DOHH2 (cell line): Measurements from ENCODE around the gene IL22RA2.

Source experiments
- H3F3A ChIP-seq: fragments of 200-600 bp; sonication (generic), shearing (Covaris generic); 2 replicates; pipeline ENCODE4 v1.6.0; 2016; ENCODE audit warnings: antibody characterized with exemption, mild to moderate bottlenecking; ENCODE audit not compliant: control insufficient read depth, insufficient read depth
- H3K27ac ChIP-seq: fragments of 200-600 bp; sonication (generic); 2 replicates; pipeline ENCODE4 v1.5.1; 2014; ENCODE audit warnings: low read depth, mild to moderate bottlenecking, low read length, moderate library complexity
- H3K27me3 ChIP-seq: fragments of 200-600 bp; sonication (generic); 2 replicates; pipeline ENCODE4 v1.6.1; 2014; ENCODE audit warnings: mild to moderate bottlenecking, low read length, mixed read lengths; ENCODE audit not compliant: control insufficient read depth
- H3K36me3 ChIP-seq: fragments of 200-600 bp; sonication (generic); 2 replicates; pipeline ENCODE4 v1.6.1; 2014; ENCODE audit warnings: mild to moderate bottlenecking, low read length, moderate library complexity, mixed read lengths; ENCODE audit not compliant: control insufficient read depth
- H3K4me1 ChIP-seq: fragments of 200-600 bp; sonication (generic); 2 replicates; pipeline ENCODE4 v1.6.1; 2014; ENCODE audit warnings: mild to moderate bottlenecking, low read length, mixed read lengths; ENCODE audit not compliant: control insufficient read depth
- H3K4me2 ChIP-seq: fragments of 200-600 bp; sonication (generic); 2 replicates; pipeline ENCODE4 v1.6.0; 2014; ENCODE audit warnings: mild to moderate bottlenecking, low read length, moderate library complexity
- H3K4me3 ChIP-seq: fragments of 200-600 bp; sonication (generic); 2 replicates; pipeline ENCODE4 v1.5.1; 2014; ENCODE audit warnings: mild to moderate bottlenecking, low read length, mixed read lengths
- H3K79me2 ChIP-seq: fragments of 200-600 bp; sonication (generic); 2 replicates; pipeline ENCODE4 v1.6.1; 2014; ENCODE audit warnings: mild to moderate bottlenecking, low read length, mixed read lengths; ENCODE audit not compliant: control insufficient read depth
- H3K9me2 ChIP-seq: fragments of 200-600 bp; sonication (generic); replicated peaks from 2 replicates; pipeline ENCODE4 v1.6.1; 2014; ENCODE audit warnings: mild to moderate bottlenecking, low read length, mixed read lengths; ENCODE audit not compliant: control insufficient read depth
- H3K9me3 ChIP-seq: fragments of 200-600 bp; sonication (generic); 2 replicates; pipeline ENCODE4 v1.6.1; 2014; ENCODE audit warnings: antibody characterized with exemption, low read length, mixed read lengths; ENCODE audit not compliant: control insufficient read depth, insufficient read depth
- H4K20me1 ChIP-seq: fragments of 200-600 bp; sonication (generic); 2 replicates; pipeline ENCODE4 v1.6.0; 2014; ENCODE audit warnings: low read depth, mild to moderate bottlenecking, antibody characterized with exemption, low read length, moderate library complexity; ENCODE audit not compliant: control insufficient read depth, insufficient read depth
- EZH2phosphoT487 ChIP-seq: fragments of 200-600 bp; sonication (generic); IDR thresholded peaks from 2 replicates; pipeline ENCODE4 v1.6.1; 2017; ENCODE audit warnings: borderline replicate concordance, mild to moderate bottlenecking, antibody characterized with exemption, low read length, moderate library complexity, mixed read lengths
- TF ChIP-seq, protein P1 (sequence below): fragments of 200-600 bp; sonication (generic); IDR thresholded peaks from one replicate; pipeline ENCODE4 v1.5.1; 2014; ENCODE audit warnings: antibody characterized with exemption, mild to moderate bottlenecking, low read depth, low read length; ENCODE audit not compliant: poor library complexity, severe bottlenecking

IL22RA2 gene

DNA sequence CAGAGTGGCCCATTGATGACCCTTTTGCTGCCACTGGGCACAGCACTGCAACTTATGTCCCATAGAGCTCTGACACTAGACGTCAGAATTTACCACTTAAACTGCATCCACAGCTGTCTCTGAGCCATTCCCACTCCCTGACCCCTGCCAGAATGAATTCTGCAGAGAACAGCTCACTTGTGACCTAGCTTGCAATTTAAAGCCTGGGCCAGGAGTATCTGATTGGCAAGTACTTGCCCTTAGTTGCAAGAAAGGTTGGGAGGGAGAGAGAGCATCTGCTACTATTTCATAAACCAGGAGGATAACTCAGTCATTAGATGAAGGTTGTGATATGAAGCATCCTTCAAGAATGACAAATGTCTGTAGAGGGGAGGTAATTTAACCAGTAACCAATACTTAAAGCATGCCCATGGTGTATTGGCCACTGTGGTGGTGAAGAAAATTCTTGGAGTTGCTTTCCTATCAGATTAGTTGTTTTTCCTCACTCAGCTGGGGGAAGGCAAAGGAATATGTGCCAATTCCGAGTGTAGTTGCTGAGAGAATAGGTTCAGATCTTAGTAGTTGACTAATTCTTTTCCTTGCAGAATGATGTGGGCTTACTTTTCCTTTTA lies 46.5 kb downstream of the IL22RA2 start:
- no peaks in the 10 kb centered on the region for H3K36me3 ChIP-seq
- H3F3A ChIP-seq, result no peaks in the 10 kb centered on the region
- H4K20me1 ChIP-seq, result no peaks in the 10 kb centered on the region
- no peaks in the 10 kb centered on the region for H3K9me3 ChIP-seq
- no peak overlapping the region for H3K27ac ChIP-seq
- TF ChIP-seq, protein P1, sequence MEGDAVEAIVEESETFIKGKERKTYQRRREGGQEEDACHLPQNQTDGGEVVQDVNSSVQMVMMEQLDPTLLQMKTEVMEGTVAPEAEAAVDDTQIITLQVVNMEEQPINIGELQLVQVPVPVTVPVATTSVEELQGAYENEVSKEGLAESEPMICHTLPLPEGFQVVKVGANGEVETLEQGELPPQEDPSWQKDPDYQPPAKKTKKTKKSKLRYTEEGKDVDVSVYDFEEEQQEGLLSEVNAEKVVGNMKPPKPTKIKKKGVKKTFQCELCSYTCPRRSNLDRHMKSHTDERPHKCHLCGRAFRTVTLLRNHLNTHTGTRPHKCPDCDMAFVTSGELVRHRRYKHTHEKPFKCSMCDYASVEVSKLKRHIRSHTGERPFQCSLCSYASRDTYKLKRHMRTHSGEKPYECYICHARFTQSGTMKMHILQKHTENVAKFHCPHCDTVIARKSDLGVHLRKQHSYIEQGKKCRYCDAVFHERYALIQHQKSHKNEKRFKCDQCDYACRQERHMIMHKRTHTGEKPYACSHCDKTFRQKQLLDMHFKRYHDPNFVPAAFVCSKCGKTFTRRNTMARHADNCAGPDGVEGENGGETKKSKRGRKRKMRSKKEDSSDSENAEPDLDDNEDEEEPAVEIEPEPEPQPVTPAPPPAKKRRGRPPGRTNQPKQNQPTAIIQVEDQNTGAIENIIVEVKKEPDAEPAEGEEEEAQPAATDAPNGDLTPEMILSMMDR, result no peak
- TF ChIP-seq EZH2phosphoT487, result no peak
- no peaks in the 10 kb centered on the region for H3K79me2 ChIP-seq
- no peak overlapping the region for H3K4me3 ChIP-seq
- no peaks in the 10 kb centered on the region for H3K9me2 ChIP-seq
- no peaks in the 10 kb centered on the region for H3K4me1 ChIP-seq
- H3K4me2 ChIP-seq, result no peak overlapping the region
- no peaks in the 10 kb centered on the region for H3K27me3 ChIP-seq

DNA sequence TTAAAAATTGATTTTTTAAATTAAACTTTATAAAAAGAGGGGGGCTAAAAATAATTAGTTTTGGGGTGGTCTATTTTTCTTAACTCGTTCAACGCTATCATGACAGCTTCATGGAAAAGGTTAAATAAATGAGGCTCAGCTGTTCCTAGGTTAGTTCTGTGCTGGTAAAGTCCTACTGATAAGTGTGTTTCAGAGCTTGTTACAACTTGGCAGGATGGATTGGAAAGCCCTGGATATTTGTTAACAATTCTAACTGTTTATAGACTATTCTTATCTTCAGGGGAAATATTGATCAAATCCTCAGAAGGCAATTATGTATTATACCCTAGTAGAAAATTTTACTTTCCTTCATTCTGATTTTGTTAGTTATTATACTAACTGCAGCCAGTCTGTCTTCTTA lies 50.4 kb downstream of the IL22RA2 start:
- H4K20me1 ChIP-seq, result no peaks in the 10 kb centered on the region
- no peak for TF ChIP-seq EZH2phosphoT487
- TF ChIP-seq, protein P1, result no peak
- H3F3A ChIP-seq, result no peaks in the 10 kb centered on the region
- H3K27ac ChIP-seq, result no peak overlapping the region
- H3K4me2 ChIP-seq, result no peak overlapping the region
- H3K36me3 ChIP-seq, result no peaks in the 10 kb centered on the region
- H3K4me1 ChIP-seq, result no peaks in the 10 kb centered on the region
- no peaks in the 10 kb centered on the region for H3K79me2 ChIP-seq
- H3K9me2 ChIP-seq, result no peaks in the 10 kb centered on the region
- H3K9me3 ChIP-seq, result peaks cover 12% of the 10 kb centered on the region
- H3K4me3 ChIP-seq, result no peak overlapping the region
- H3K27me3 ChIP-seq, result no peaks in the 10 kb centered on the region

GRCh38 chr6:137122612-137123011 lies 50.8 kb downstream of the IL22RA2 start:
- peaks cover 12% of the 10 kb centered on the region for H3K9me3 ChIP-seq
- no peak overlapping the region for H3K27ac ChIP-seq
- H4K20me1 ChIP-seq, result no peaks in the 10 kb centered on the region
- no peaks in the 10 kb centered on the region for H3K4me1 ChIP-seq
- H3K36me3 ChIP-seq, result no peaks in the 10 kb centered on the region
- no peaks in the 10 kb centered on the region for H3F3A ChIP-seq
- no peak for TF ChIP-seq EZH2phosphoT487
- TF ChIP-seq, protein P1, result no peak
- H3K9me2 ChIP-seq, result no peaks in the 10 kb centered on the region
- H3K4me3 ChIP-seq, result no peak overlapping the region
- H3K79me2 ChIP-seq, result no peaks in the 10 kb centered on the region
- no peaks in the 10 kb centered on the region for H3K27me3 ChIP-seq
- no peak overlapping the region for H3K4me2 ChIP-seq
